ENCODE data around the gene LITAF. TPM values are rescaled to one million over a fixed set of nuclear protein-coding genes. Genes with fewer than 3 reads are reported as not detected.
A peak's percentile ranks its signal among the peaks of the same experiment; 100 is the strongest.

LITAF gene
- total and polyA plus RNA-seq, 2 of the 4 experiments (the other 2 are of a cell fraction) = 113 to 206 TPM

- ATAC-seq (ENCODE audit: low read depth) (no peak), DNase-seq (no peak)
- Histone ChIP-seq H3K18ac (ENCODE audit: low read depth, low read length) (peak overlapping the region; percentile 75; the same call in 1 of the 2 replicates), H3K36me3 (ENCODE audit: control insufficient read depth, insufficient read depth, low read length) (no peaks in the 10 kb centered on the region), H2AFZ (replicated peaks; ENCODE audit: low read length, poor library complexity) (peak overlapping the region; percentile 56), H3K4me3 (ENCODE audit: insufficient read depth, low read depth, low read length) (no peak overlapping the region), H2BK20ac (ENCODE audit: low read depth, low read length) (peak overlapping the region; percentile 73; the same call in 1 of the 2 replicates), H3K4me2 (ENCODE audit: low read depth, low read length) (no peak overlapping the region), H2BK15ac (ENCODE audit: low read depth, low read length) (peak overlapping the region; percentile 64; the same call in 2 of the 3 replicates), H3K27me3 (ENCODE audit: control insufficient read depth, insufficient read depth, low read length) (no peaks in the 10 kb centered on the region), H3K9me3 (ENCODE audit: control insufficient read depth, insufficient read depth, low read length) (no peaks in the 10 kb centered on the region), H3K23ac (ENCODE audit: low read depth, low read length) (peak overlapping the region; percentile 45; the same call in 1 of the 2 replicates), H4K20me1 (ENCODE audit: insufficient read depth, low read length) (no peaks in the 10 kb centered on the region), H3K27ac (ENCODE audit: insufficient read depth, low read length) (no peak overlapping the region), H2AK5ac (ENCODE audit: low read depth, low read length) (peak overlapping the region; percentile 92), H3K79me1 (ENCODE audit: low read depth in 1 of 2, low read length in 2 of 2) (no peaks in the 10 kb centered on the region), H2BK120ac (ENCODE audit: low read depth, low read length) (peak overlapping the region; percentile 68), H3K4ac (ENCODE audit: low read depth, low read length) (peak overlapping the region; percentile 35), H3K14ac (replicated peaks; ENCODE audit: low read depth, low read length) (peak overlapping the region; percentile 13; the same call in 1 of the 2 replicates), H3K4me1 (ENCODE audit: control insufficient read depth, insufficient read depth, low read length) (peaks cover 10% of the 10 kb centered on the region), H3K9me1 (ENCODE audit: insufficient read depth, low read length) (peaks cover 3% of the 10 kb centered on the region), H4K8ac (ENCODE audit: low read depth in 2 of 2, low read length in 2 of 2) (peak overlapping the region in 1 of 2 experiments; percentile 62; a peak in 2 of 4 replicates), H2AK9ac (replicated peaks; ENCODE audit: low read depth, low read length, poor library complexity) (peak overlapping the region; percentile 90), H4K5ac (ENCODE audit: low read depth, low read length) (no peak overlapping the region), H3K9ac (ENCODE audit: low read depth, low read length) (no peak overlapping the region), H2BK5ac (ENCODE audit: low read depth, low read length, poor library complexity, severe bottlenecking) (no peak overlapping the region), H3K56ac (ENCODE audit: extremely low read depth, insufficient read depth, low read length) (no peak overlapping the region), H4K91ac (ENCODE audit: insufficient read depth, low read depth, low read length) (no peak overlapping the region; the same call in 1 of the 2 replicates)
- BruUV-seq (replicated peaks) = no TSS peak
- CTCF ChIA-PET = no interaction called here
- in situ Hi-C loops (cut with MboI; ENCODE audit: low sequenced_read_pairs) (no loop called here), intact Hi-C loops (cut with micrococcal nuclease) (no loop called here), dilution Hi-C loops (cut with HindIII; ENCODE audit: low sequenced_read_pairs, unreplicated experiment) (no loop called here)
- POLR2A ChIA-PET (ENCODE audit: unreplicated experiment) = no interaction called here
- WGBS, 2 experiments (ENCODE audit: extremely low coverage in 2 of 2, insufficient read length in 1 of 2) = 55% methylated on average over 7 of the region's 20 CpGs; no CpG with 5 or more reads in 1 of the 2 experiments
- TF ChIP-seq SMC3 (IDR thresholded peaks at IDR 0.05; ENCODE audit: low read depth, low read length) (no peak), RCOR1 (IDR thresholded peaks at IDR 0.05; ENCODE audit: insufficient replicate concordance, low read length) (peak; percentile 89), POLR2A (IDR thresholded peaks at IDR 0.05; ENCODE audit: low read depth, low read length) (no peak)
Measured at GRCh38 chr16:11613381-11614303, 26.9 kb upstream of the LITAF start.
